Ovary (tissue), 9 donors: ENCODE data around the gene NDUFAF4. TPM values are rescaled to one million over a fixed set of nuclear protein-coding genes. Genes with fewer than 3 reads are reported as not detected.
A peak's percentile ranks its signal among the peaks of the same experiment; 100 is the strongest.
"Not testable (repeated sequence)": the region's sequence is repeated elsewhere in the genome, so short reads cannot be mapped to it uniquely, and the experiment has no call there.

Experiments
- DNase-seq, 5 donors: peaks; one replicate each; pipeline ENCODE4 v3.0.0-alpha.2; 2019 to 2020
- H3K27ac ChIP-seq, 2 donors: fragments of 200-600 bp; one replicate each; pipeline versions ENCODE4 v1.5.1 to v1.8.0; 2019 to 2022
- H3K27me3 ChIP-seq: fragments of 200-600 bp; one replicate; pipeline ENCODE4 v1.8.0; 2022
- H3K36me3 ChIP-seq: fragments of 200-600 bp; sonication (generic); one replicate; pipeline ENCODE4 v1.5.1; 2019
- H3K4me1 ChIP-seq: one replicate; pipeline ENCODE4 v1.8.1; 2013; ENCODE audit warnings: mild to moderate bottlenecking, moderate library complexity; ENCODE audit not compliant: insufficient read depth
- H3K4me3 ChIP-seq: fragments of 200-600 bp; sonication (generic); one replicate; pipeline ENCODE4 v1.5.1; 2017
- H3K9me3 ChIP-seq, 2 donors: fragments of 200-600 bp in 1 of 2; sonication (generic) in 1 of 2; one replicate each; pipeline versions ENCODE4 v1.5.1 to v1.8.1; 2013 to 2019; ENCODE audit warnings: mild to moderate bottlenecking in 1 of 2, moderate library complexity in 1 of 2
- EP300 ChIP-seq: sonication (generic); formaldehyde crosslinking; IDR thresholded peaks from one replicate; pipeline ENCODE4 v1.6.1; 2017; ENCODE audit warnings: antibody characterized with exemption
- POLR2A ChIP-seq: fragments of 450-650 bp; IDR thresholded peaks from one replicate; pipeline ENCODE4 v1.6.1; 2017; ENCODE audit warnings: antibody characterized with exemption, mild to moderate bottlenecking, moderate library complexity
- WGBS, 3 donors: extraction: QIAGEN DNeasy Blood & Tissue Kit in 1 of 3; methylation state at CpG; one replicate each; pipeline versions ENCODE4 v1.1.5 to v1.1.7; 2013 to 2017; 5-methylcytosine and 5-hydroxymethylcytosine counted together
- intact Hi-C, 4 donors: fragments of 100-400 bp; cut with DNase I; formaldehyde crosslinking; loops; one replicate each; pipeline versions ENCODE4 v1.11.0 to v1.15.1; 2022 to 2023
- polyA plus RNA-seq, 2 donors: library from polyadenylated mRNA; stranded (reverse); fragments of 200-250 nt in 1 of 2; fragments of 350-450 nt in 1 of 2; fragmentation: Illumina TruSeq in 1 of 2; extraction: RNeasy Lipid Tissue Mini Kit (QIAGEN cat#74804) in 1 of 2; gene quantifications; one replicate each; pipeline ENCODE4 v1.2.3, GENCODE V29; 2013 to 2014
- total RNA-seq, 7 donors: library from RNA; depleted of rRNA in 2 of 7; stranded (reverse); fragments of >200 nt in 2 of 7; fragmentation: NEBNext Ultra II Directional in 3 of 7; extraction: Animal tissue kit (Norgen Biotek cat#: 25700) in 3 of 7; gene quantifications; one replicate each; pipeline versions ENCODE4 v1.1.0 to v1.2.4, GENCODE V29; 2016 to 2023
- TF ChIP-seq, protein P1 (sequence below), 3 donors: fragments of 450-650 bp in 2 of 3; fragments of 200-600 bp in 1 of 3; IDR thresholded peaks; one replicate each; pipeline versions ENCODE4 v1.5.1 to v1.8.0; 2016 to 2022; ENCODE audit warnings: antibody characterized with exemption in 3 of 3, mild to moderate bottlenecking in 1 of 3
- donor health status: DM: no; HTN: no; CAD: no; lungs with moderate emphysema.
- donor health status: DM: no; HTN: no; CAD: no.
- donor health status: Bipolar disorder and iron deficiency.
- donor health status: DM: yes; HTN: yes; CAD: no.
- donor health status: DM: no; HTN: no; CAD: no.
- donor health status: DM: yes; HTN: yes; CAD: no.

Gene NDUFAF4
- total and polyA plus RNA-seq, 9 donors: 10.3 to 35.5 (median 18.2) TPM

DNA sequence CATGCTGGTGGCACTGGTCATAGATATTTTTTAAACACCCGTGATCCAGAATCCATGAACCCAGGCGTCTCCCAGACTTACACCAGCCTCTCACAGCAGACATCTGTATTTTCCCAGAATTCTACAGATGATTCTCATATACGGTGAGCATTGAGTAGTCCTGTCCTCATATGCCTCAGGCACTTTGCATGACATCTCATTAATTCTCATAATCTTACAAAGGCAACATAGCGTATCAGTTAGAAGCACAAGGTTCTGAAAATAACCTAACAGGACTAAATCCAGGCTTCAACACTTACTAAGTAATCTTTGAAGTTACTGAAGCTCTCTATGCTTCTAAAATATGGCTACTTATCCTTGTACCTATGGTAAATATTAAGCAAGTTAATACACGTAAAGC is 8.9 kb downstream of the NDUFAF4 start:
- intact Hi-C loops: no loop called here
- Histone ChIP-seq H3K4me1 (no peaks in the 10 kb centered on the region), H3K27me3 (no peaks in the 10 kb centered on the region), H3K36me3 (no peaks in the 10 kb centered on the region), H3K27ac (no peak overlapping the region), H3K4me3 (no peak overlapping the region), H3K9me3 (no peaks in the 10 kb centered on the region)
- DNase-seq: no peak
- WGBS, 3 donors: 82 to 93% (median 85%) methylated on average over 5 of the region's 5 CpGs
- TF ChIP-seq EP300 (no peak), POLR2A (no peak)
- TF ChIP-seq, protein P1, sequence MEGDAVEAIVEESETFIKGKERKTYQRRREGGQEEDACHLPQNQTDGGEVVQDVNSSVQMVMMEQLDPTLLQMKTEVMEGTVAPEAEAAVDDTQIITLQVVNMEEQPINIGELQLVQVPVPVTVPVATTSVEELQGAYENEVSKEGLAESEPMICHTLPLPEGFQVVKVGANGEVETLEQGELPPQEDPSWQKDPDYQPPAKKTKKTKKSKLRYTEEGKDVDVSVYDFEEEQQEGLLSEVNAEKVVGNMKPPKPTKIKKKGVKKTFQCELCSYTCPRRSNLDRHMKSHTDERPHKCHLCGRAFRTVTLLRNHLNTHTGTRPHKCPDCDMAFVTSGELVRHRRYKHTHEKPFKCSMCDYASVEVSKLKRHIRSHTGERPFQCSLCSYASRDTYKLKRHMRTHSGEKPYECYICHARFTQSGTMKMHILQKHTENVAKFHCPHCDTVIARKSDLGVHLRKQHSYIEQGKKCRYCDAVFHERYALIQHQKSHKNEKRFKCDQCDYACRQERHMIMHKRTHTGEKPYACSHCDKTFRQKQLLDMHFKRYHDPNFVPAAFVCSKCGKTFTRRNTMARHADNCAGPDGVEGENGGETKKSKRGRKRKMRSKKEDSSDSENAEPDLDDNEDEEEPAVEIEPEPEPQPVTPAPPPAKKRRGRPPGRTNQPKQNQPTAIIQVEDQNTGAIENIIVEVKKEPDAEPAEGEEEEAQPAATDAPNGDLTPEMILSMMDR (IDR thresholded peaks at IDR 0.05): no peak

DNA sequence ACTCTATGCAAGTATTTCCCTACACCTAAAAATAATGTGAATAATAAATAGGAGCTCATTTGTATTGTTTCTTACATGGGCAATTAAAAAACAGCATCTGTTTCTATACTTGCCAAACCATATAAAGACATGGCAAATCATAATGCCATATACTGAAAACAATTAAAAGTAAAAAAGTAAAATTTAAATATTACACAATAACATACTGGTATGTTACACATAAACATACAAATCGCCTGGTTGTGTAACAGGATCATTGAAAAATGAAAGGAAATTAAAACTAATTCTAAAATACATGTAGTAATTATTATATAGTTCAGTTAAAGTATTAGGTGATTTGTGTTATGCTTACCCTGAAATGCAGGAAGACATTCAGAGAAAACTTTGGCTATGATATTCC is 11.2 kb downstream of the NDUFAF4 start:
- WGBS, 3 donors: 85 to 91% (median 89%) methylated on average over 1 of the region's 1 CpG
- no peaks in the 10 kb centered on the region for H3K9me3 ChIP-seq
- intact Hi-C loops: no loop called here
- no peak overlapping the region for H3K4me3 ChIP-seq
- H3K27ac ChIP-seq: no peak overlapping the region
- DNase-seq: no peak
- no peaks in the 10 kb centered on the region for H3K4me1 ChIP-seq
- H3K36me3 ChIP-seq: no peaks in the 10 kb centered on the region
- TF ChIP-seq POLR2A (no peak), EP300 (no peak)
- TF ChIP-seq, protein P1 (IDR thresholded peaks at IDR 0.05): no peak
- H3K27me3 ChIP-seq: no peaks in the 10 kb centered on the region

DNA sequence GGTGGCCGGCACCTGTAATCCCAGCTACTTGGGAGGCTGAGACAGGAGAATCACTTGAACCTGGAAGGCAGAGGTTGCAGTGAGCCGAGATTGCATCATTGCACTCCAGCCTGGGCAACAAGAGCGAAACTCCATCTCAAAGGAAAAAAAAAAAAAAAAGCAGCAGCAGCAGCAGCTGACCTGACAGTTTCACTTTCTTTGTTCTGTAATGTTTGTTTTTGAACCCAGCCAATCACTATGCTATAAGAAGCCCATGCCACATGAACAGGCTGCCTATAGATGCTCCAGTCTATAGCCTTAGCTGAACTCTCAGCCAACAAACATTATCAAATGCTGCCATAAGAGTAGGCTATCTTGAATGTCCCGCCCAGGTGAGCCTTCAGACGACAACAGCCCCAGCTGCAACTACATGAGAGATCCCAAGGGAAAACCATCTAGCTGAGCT is 12.5 kb downstream of the NDUFAF4 start:
- 85 to 90% (median 87%) methylated on average over 5 of the region's 5 CpGs for WGBS, 3 donors
- H3K4me3 ChIP-seq, H3K9me3 ChIP-seq, H3K27me3 ChIP-seq, H3K4me1 ChIP-seq, DNase-seq, H3K36me3 ChIP-seq, H3K27ac ChIP-seq, intact Hi-C loops: not testable (repeated sequence)

DNA sequence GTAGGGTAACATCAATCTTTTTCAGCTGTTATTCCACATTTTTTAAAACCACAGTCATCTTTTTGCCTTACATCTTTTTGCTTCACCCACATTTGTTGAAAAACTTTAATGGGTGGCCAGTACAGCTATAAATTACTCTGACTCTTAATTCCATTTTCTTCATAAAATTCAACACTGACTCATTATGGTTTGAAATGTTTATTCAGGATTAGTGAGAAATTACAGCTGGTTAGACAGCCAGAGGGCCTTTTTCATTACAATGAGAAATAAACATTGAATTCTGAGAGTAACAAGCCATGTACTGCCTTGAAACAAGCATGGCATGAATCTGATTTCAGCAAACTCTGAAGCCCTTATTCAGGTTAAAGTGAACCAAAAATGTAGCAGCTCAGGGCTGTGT is 19.5 kb downstream of the NDUFAF4 start:
- Histone ChIP-seq H3K9me3 (no peaks in the 10 kb centered on the region), H3K4me3 (no peak overlapping the region), H3K27ac (no peak overlapping the region), H3K4me1 (no peaks in the 10 kb centered on the region), H3K36me3 (no peaks in the 10 kb centered on the region), H3K27me3 (no peaks in the 10 kb centered on the region)
- no peak for TF ChIP-seq EP300
- TF ChIP-seq POLR2A: no peak
- TF ChIP-seq, protein P1 (IDR thresholded peaks at IDR 0.05): no peak
- no peak for DNase-seq
- intact Hi-C loops: no loop called here

DNA sequence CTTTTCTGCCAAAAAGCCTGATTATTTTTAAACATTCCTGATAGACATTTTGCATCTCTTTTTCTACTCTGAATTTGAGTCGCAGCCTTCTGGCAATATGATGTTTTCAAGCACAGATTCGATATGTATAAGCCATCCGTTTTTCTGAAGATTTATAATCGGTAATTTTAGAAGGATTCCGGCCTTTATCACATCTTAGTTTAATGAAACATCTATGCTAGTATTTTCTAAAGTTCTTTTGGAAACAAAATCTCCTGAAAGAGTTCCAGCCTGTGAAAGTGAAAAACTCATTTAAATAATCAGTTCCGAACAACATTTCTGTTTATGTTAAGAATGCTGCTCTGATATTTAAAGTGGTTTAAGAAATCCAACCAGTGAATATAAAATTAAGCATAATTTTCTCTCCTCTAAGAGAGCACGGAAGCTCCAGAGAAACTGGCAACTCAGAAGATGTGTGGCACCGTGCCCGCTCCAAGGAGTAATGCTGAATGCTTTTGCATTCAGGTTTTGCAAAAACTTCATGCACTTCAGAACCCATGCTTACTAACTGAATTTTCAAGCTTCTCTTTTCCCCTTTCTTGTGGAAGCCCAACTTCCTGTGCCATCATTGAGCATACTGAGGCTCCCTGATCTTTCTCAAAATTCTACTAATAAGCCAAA is 20.7 kb downstream of the NDUFAF4 start:
- H3K4me1 ChIP-seq: no peaks in the 10 kb centered on the region
- no peaks in the 10 kb centered on the region for H3K36me3 ChIP-seq
- TF ChIP-seq POLR2A: no peak
- TF ChIP-seq, protein P1 (IDR thresholded peaks at IDR 0.05): no peak
- no peak for TF ChIP-seq EP300
- H3K27me3 ChIP-seq: no peaks in the 10 kb centered on the region
- no peaks in the 10 kb centered on the region for H3K9me3 ChIP-seq
- H3K4me3 ChIP-seq: no peak overlapping the region
- no peak overlapping the region for H3K27ac ChIP-seq
- 19 to 41% (median 30%) methylated on average over 9 of the region's 9 CpGs for WGBS, 3 donors
- DNase-seq: peak in 1 of 5 donors; percentile 43
- intact Hi-C loops: no loop called here
